ENCODE results near the gene EPHA2. TPM values are rescaled to one million over a fixed set of nuclear protein-coding genes. Genes with fewer than 3 reads are reported as not detected.

EPHA2 gene
- total RNA-seq, 1 donor from 2014 or later: 144 TPM

GRCh38 chr1:16181887-16182719, 26.2 kb upstream of the EPHA2 start:
- no peak for TF ChIP-seq CTCF (IDR thresholded peaks at IDR 0.05; ENCODE audit: insufficient read depth, low read length, severe bottlenecking)
- Histone ChIP-seq H3K27me3 (ENCODE audit: control insufficient read depth, insufficient read depth, low read length) (no peaks in the 10 kb centered on the region), H3K4me3 (ENCODE audit: low read depth, low read length) (no peak overlapping the region), H3K36me3 (ENCODE audit: control insufficient read depth, insufficient read depth, low read length) (no peaks in the 10 kb centered on the region)
- DNase-seq (ENCODE audit: low read depth): peak; percentile 81
- no peak for FAIRE-seq

- FAIRE-seq (no peak), DNase-seq (ENCODE audit: low read depth) (no peak)
- H3K27me3 ChIP-seq (ENCODE audit: control insufficient read depth, insufficient read depth, low read length): no peaks in the 10 kb centered on the region
- no peak for TF ChIP-seq CTCF (IDR thresholded peaks at IDR 0.05; ENCODE audit: insufficient read depth, low read length, severe bottlenecking)
- no peaks in the 10 kb centered on the region for H3K36me3 ChIP-seq (ENCODE audit: control insufficient read depth, insufficient read depth, low read length)
- H3K4me3 ChIP-seq (ENCODE audit: low read depth, low read length): no peak overlapping the region
Observed at GRCh38 chr1:16180291-16180824, 24.5 kb upstream of the EPHA2 start.

GRCh38 chr1:16178596-16179497, 23.0 kb upstream of the EPHA2 start:
- FAIRE-seq: no peak

GRCh38 chr1:16177306-16177705, 21.4 kb upstream of the EPHA2 start:
- H3K27me3 ChIP-seq (ENCODE audit: control insufficient read depth, insufficient read depth, low read length): no peaks in the 10 kb centered on the region
- DNase-seq (ENCODE audit: low read depth) (no peak), FAIRE-seq (no peak)
- H3K4me3 ChIP-seq (ENCODE audit: low read depth, low read length): no peak overlapping the region
- no peaks in the 10 kb centered on the region for H3K36me3 ChIP-seq (ENCODE audit: control insufficient read depth, insufficient read depth, low read length)
- no peak for TF ChIP-seq CTCF (IDR thresholded peaks at IDR 0.05; ENCODE audit: insufficient read depth, low read length, severe bottlenecking)

More at GRCh38 chr1:16178596-16179497, 23.0 kb upstream of the EPHA2 start:
- no peak overlapping the region for H3K4me3 ChIP-seq (ENCODE audit: low read depth, low read length)
- peak; percentile 96 for DNase-seq (ENCODE audit: low read depth)
- no peak for TF ChIP-seq CTCF (IDR thresholded peaks at IDR 0.05; ENCODE audit: insufficient read depth, low read length, severe bottlenecking)
- H3K36me3 ChIP-seq (ENCODE audit: control insufficient read depth, insufficient read depth, low read length): no peaks in the 10 kb centered on the region
- no peaks in the 10 kb centered on the region for H3K27me3 ChIP-seq (ENCODE audit: control insufficient read depth, insufficient read depth, low read length)

- DNase-seq (ENCODE audit: low read depth) (no peak), FAIRE-seq (no peak)
- no peak for TF ChIP-seq CTCF (IDR thresholded peaks at IDR 0.05; ENCODE audit: insufficient read depth, low read length, severe bottlenecking)
- Histone ChIP-seq H3K4me3 (ENCODE audit: low read depth, low read length) (no peak overlapping the region), H3K36me3 (ENCODE audit: control insufficient read depth, insufficient read depth, low read length) (no peaks in the 10 kb centered on the region), H3K27me3 (ENCODE audit: control insufficient read depth, insufficient read depth, low read length) (no peaks in the 10 kb centered on the region)
Observed at GRCh38 chr1:16176653-16177052, 20.8 kb upstream of the EPHA2 start.
